ENCODE data around the gene KBTBD12. TPM values are rescaled to one million over a fixed set of nuclear protein-coding genes. Genes with fewer than 3 reads are reported as not detected.

Gene KBTBD12
- polyA plus RNA-seq, 2 of the 4 experiments (the other 2 are of a cell fraction), result not detected

- ATAC-seq, result no peak
- DNase-seq (ENCODE audit: low read depth in 1 of 2, low spot score in 1 of 2), result no peak
- H3K9me3 ChIP-seq, result no peaks in the 10 kb centered on the region
- CTCF ChIA-PET, result no interaction called here
- H3K4me1 ChIP-seq, result peaks cover 6% of the 10 kb centered on the region; the same call in 1 of the 3 replicates
- H3K27ac ChIP-seq, result no peak overlapping the region
- H3K4me2 ChIP-seq, result no peak overlapping the region
- POLR2A ChIA-PET, result no interaction called here
- no peak for FAIRE-seq
- WGBS (ENCODE audit: missing lambda C conversion rate), result 93% methylated on average over 8 of the region's 17 CpGs
- TF ChIP-seq HOXA7 (CRISPR knock-in tag; IDR thresholded peaks at IDR 0.05) (no peak), BHLHE40 (IDR thresholded peaks at IDR 0.05; ENCODE audit: low read depth, low read length) (no peak), USF2 (IDR thresholded peaks at IDR 0.05) (no peak), ZNF302 (CRISPR knock-in tag; IDR thresholded peaks at IDR 0.05) (no peak), ELK1 (IDR thresholded peaks at IDR 0.05; ENCODE audit: low read depth, low read length) (no peak), ZC3H11A (IDR thresholded peaks at IDR 0.05) (no peak), CTCF (IDR thresholded peaks at IDR 0.05) (no peak)
- H3K4me3 ChIP-seq, result no peak overlapping the region
Observed at GRCh38 chr3:127990051-127990450, 75.0 kb downstream of the KBTBD12 start.

- 71% methylated on average over 10 of the region's 11 CpGs for WGBS (ENCODE audit: missing lambda C conversion rate)
- TF ChIP-seq, protein P1, sequence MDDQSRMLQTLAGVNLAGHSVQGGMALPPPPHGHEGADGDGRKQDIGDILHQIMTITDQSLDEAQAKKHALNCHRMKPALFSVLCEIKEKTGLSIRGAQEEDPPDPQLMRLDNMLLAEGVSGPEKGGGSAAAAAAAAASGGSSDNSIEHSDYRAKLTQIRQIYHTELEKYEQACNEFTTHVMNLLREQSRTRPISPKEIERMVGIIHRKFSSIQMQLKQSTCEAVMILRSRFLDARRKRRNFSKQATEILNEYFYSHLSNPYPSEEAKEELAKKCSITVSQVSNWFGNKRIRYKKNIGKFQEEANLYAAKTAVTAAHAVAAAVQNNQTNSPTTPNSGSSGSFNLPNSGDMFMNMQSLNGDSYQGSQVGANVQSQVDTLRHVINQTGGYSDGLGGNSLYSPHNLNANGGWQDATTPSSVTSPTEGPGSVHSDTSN (IDR thresholded peaks at IDR 0.05), result no peak
- TF ChIP-seq RFX5 (IDR thresholded peaks at IDR 0.05), result no peak
- TF ChIP-seq MAFK (IDR thresholded peaks at IDR 0.05; ENCODE audit: partially characterized antibody), result no peak
- TF ChIP-seq ELK1 (IDR thresholded peaks at IDR 0.05; ENCODE audit: low read depth, low read length), result no peak
- no peak for TF ChIP-seq HOXA7 (CRISPR knock-in tag; IDR thresholded peaks at IDR 0.05)
- TF ChIP-seq JUN (IDR thresholded peaks at IDR 0.05), result no peak
- no peak for TF ChIP-seq RNF2 (IDR thresholded peaks at IDR 0.05; ENCODE audit: borderline replicate concordance, low read depth)
- TF ChIP-seq CHD2 (IDR thresholded peaks at IDR 0.05; ENCODE audit: low read length, partially characterized antibody), result no peak
- TF ChIP-seq KDM5A (IDR thresholded peaks at IDR 0.05), result no peak
- no peak for TF ChIP-seq EP300 (IDR thresholded peaks at IDR 0.05)
- no peak for TF ChIP-seq ZNF302 (CRISPR knock-in tag; IDR thresholded peaks at IDR 0.05)
- TF ChIP-seq ZSCAN20 (CRISPR knock-in tag; IDR thresholded peaks at IDR 0.05), result no peak
- no peak for TF ChIP-seq EHF (CRISPR knock-in tag; IDR thresholded peaks at IDR 0.05)
- no peak for TF ChIP-seq TFCP2L1 (CRISPR knock-in tag; IDR thresholded peaks at IDR 0.05)
- no peak for TF ChIP-seq HMGXB4 (CRISPR knock-in tag; IDR thresholded peaks at IDR 0.05; ENCODE audit: borderline replicate concordance)
- TF ChIP-seq NFE2L2 (conservative IDR thresholded peaks at IDR 0.05; ENCODE audit: low read length), result no peak
- TF ChIP-seq SREBF2 (IDR thresholded peaks at IDR 0.05), result no peak
- no peak overlapping the region for H3K27ac ChIP-seq
- H3K4me2 ChIP-seq, result no peak overlapping the region
- H3K9me3 ChIP-seq, result no peaks in the 10 kb centered on the region
- POLR2A ChIA-PET, result no interaction called here
- H3K4me3 ChIP-seq, result no peak overlapping the region
- no peak for ATAC-seq
- CTCF ChIA-PET, result interaction anchor here (1.8 kb wide), 1 partner anchor 31 kb away, joined by 6 read pairs; no protein-coding TSS in a partner anchor
- H3K4me1 ChIP-seq, result peaks cover 6% of the 10 kb centered on the region; the same call in 1 of the 3 replicates
- FAIRE-seq, result no peak
- DNase-seq (ENCODE audit: low read depth in 1 of 2, low spot score in 1 of 2), result no peak
Observed at GRCh38 chr3:127990461-127990860, 75.4 kb downstream of the KBTBD12 start.

Measured in A549 (cell line).